Measurements from ENCODE around the gene TCFL5.

DNA sequence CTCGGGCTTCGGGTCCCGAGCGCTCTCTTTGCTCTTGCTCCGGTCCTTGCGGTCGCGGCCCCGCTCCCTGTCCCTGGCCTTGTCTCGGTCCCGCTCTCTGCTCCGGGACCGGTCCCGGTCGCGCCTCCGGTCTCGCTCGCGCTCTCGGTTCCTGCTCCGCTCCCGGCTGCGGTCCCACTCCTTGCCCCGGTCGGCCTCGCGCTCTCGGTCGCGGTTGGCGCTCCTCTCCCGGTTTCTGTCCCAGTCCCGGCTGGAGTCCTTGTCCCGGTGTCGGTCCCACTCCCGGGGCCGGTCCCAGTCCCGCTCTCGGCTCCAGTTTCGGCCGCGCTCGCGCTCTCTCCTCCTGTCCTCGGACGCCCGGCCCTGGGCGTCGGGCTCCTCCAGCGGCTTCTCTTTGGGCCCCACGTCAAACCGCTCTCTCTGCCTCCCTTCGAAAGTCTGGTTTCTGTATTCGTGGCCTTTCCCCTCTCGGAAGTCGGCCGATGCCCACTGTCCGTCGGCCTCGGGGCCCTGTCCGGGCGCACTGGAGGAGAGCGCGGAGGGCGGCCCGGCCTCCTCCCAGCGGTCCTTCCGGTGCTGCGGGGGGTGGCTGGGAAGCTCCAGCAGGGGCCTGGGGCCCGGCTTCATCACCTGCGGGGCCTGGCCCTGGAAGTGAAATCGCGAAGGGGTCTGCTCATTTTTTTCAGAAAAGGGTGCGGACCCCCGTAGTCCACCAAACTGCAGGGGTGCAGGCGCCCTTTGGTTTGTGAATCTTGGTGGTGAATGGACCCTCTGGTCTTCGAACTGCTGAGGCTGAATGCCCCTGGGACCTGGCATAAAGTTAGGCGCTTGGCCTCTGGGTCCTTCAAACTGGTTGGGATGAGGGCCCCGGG lies 17.9 kb upstream of the TCFL5 start:
- TF ChIP-seq, protein P1, sequence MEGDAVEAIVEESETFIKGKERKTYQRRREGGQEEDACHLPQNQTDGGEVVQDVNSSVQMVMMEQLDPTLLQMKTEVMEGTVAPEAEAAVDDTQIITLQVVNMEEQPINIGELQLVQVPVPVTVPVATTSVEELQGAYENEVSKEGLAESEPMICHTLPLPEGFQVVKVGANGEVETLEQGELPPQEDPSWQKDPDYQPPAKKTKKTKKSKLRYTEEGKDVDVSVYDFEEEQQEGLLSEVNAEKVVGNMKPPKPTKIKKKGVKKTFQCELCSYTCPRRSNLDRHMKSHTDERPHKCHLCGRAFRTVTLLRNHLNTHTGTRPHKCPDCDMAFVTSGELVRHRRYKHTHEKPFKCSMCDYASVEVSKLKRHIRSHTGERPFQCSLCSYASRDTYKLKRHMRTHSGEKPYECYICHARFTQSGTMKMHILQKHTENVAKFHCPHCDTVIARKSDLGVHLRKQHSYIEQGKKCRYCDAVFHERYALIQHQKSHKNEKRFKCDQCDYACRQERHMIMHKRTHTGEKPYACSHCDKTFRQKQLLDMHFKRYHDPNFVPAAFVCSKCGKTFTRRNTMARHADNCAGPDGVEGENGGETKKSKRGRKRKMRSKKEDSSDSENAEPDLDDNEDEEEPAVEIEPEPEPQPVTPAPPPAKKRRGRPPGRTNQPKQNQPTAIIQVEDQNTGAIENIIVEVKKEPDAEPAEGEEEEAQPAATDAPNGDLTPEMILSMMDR (IDR thresholded peaks at IDR 0.05): no peak
- no peak for TF ChIP-seq ZFX (IDR thresholded peaks at IDR 0.05; ENCODE audit: borderline replicate concordance)
